GM18505 (cell line): ENCODE data around the gene DECR2.

Experiments
- ATAC-seq: cut with Tn5 transposase; IDR thresholded peaks from one replicate; pipeline ENCODE4 v1.9.1; 2021; ENCODE audit not compliant: unreplicated experiment
- POLR2A ChIP-seq: IDR thresholded peaks from 4 replicates; pipeline ENCODE4 v1.6.1; 2011; ENCODE audit warnings: borderline replicate concordance; ENCODE audit not compliant: insufficient read depth, insufficient read length; ENCODE audit errors: extremely low read depth

DECR2 gene

GRCh38 chr16:401468-402348, at the start of gene DECR2:
TSS of gene DECR2 (plus strand) at chr16:401885. CDS start at chr16:401964, 79 bp downstream.
- ATAC-seq: peak; percentile 60
- TF ChIP-seq POLR2A: peak; percentile 71

- ATAC-seq: peak; percentile 59
- TF ChIP-seq POLR2A: peak; percentile 67
Measured at GRCh38 chr16:352547-353403, 48.9 kb upstream of the DECR2 start, which contains the start of gene AXIN1. TSS of gene AXIN1 (minus strand) at chr16:352723. CDS start at chr16:347025, 5,698 bp downstream.

GRCh38 chr16:353404-354290, 48.0 kb upstream of the DECR2 start:
- ATAC-seq: peak; percentile 2
- TF ChIP-seq POLR2A: no peak

GRCh38 chr16:354291-354881, 47.3 kb upstream of the DECR2 start:
- no peak for ATAC-seq
- no peak for TF ChIP-seq POLR2A

GRCh38 chr16:354971-355461, 46.7 kb upstream of the DECR2 start:
- ATAC-seq: no peak
- TF ChIP-seq POLR2A: no peak

GRCh38 chr16:356741-357140, 44.9 kb upstream of the DECR2 start:
- no peak for ATAC-seq
- TF ChIP-seq POLR2A: no peak

GRCh38 chr16:359067-359763, 42.5 kb upstream of the DECR2 start:
- no peak for TF ChIP-seq POLR2A
- ATAC-seq: no peak

- TF ChIP-seq POLR2A: no peak
- ATAC-seq: no peak
Measured at GRCh38 chr16:359871-360697, 41.6 kb upstream of the DECR2 start.

GRCh38 chr16:360698-361336, 40.9 kb upstream of the DECR2 start:
- no peak for TF ChIP-seq POLR2A
- ATAC-seq: no peak

- no peak for ATAC-seq
- no peak for TF ChIP-seq POLR2A
Measured at GRCh38 chr16:361341-361871, 40.3 kb upstream of the DECR2 start.
